ENCODE measurements around the gene ZNF668. TPM values are rescaled to one million over a fixed set of nuclear protein-coding genes. Genes with fewer than 3 reads are reported as not detected.

ZNF668 gene
- total and polyA plus RNA-seq, 2 of the 13 experiments (the other 11 are each of a cell fraction or from before 2014, with no cell fraction given), result 3.8 to 9.8 TPM

- TF ChIP-seq KLF12 (CRISPR knock-in tag; IDR thresholded peaks at IDR 0.05; ENCODE audit: borderline replicate concordance) (no peak), ZXDC (CRISPR knock-in tag; IDR thresholded peaks at IDR 0.05) (0 out of 2 replicates have a peak, but pooled peaks have one; percentile 46), ZNF891 (CRISPR knock-in tag; IDR thresholded peaks at IDR 0.05) (peak; percentile 24; the same call in 1 of the 2 replicates), PATZ1 (CRISPR knock-in tag; IDR thresholded peaks at IDR 0.05) (peak; percentile 45; the same call in 1 of the 2 replicates), MTERF4 (CRISPR knock-in tag; IDR thresholded peaks at IDR 0.05) (no peak), ZNF318 (CRISPR knock-in tag; IDR thresholded peaks at IDR 0.05) (no peak), ZNF543 (CRISPR knock-in tag; IDR thresholded peaks at IDR 0.05) (peak; percentile 93; the same call in 1 of the 2 replicates), ISX (CRISPR knock-in tag; conservative IDR thresholded peaks at IDR 0.05) (no peak; the same call in 1 of the 2 replicates), MIER3 (CRISPR knock-in tag; IDR thresholded peaks at IDR 0.05; ENCODE audit: borderline replicate concordance) (peak; percentile 60; the same call in 1 of the 2 replicates), NR2F1 (CRISPR knock-in tag; IDR thresholded peaks at IDR 0.05) (no peak)
These were observed 43.6 kb upstream of the ZNF668 start, which contains the start of gene KAT8 (continued) for GRCh38 chr16:31117384-31118222.

All from HepG2 (cell line).